ENCODE results near the gene EML1. TPM values are rescaled to one million over a fixed set of nuclear protein-coding genes. Genes with fewer than 3 reads are reported as not detected.

EML1 gene
- total RNA-seq, 1 experiment from 2014 or later = 7.2 TPM

- Histone ChIP-seq H3K9me3 (no peaks in the 10 kb centered on the region), H3K4me3 (ENCODE audit: low read depth, low read length) (no peak overlapping the region), H3K36me3 (ENCODE audit: control insufficient read depth, insufficient read depth, low read length) (no peaks in the 10 kb centered on the region), H3K4me1 (peaks cover 10% of the 10 kb centered on the region; the same call in 1 of the 2 replicates), H3K27me3 (replicated peaks; ENCODE audit: control insufficient read depth, insufficient read depth, low read length) (no peaks in the 10 kb centered on the region)
- ChIA-PET POLR2A (interaction anchor here (0.6 kb wide), 1 partner anchor 508 kb away, joined by 3 read pairs; no protein-coding TSS in a partner anchor), CTCF (interaction anchor here (1.1 kb wide), 1 partner anchor 180 kb away, joined by 3 read pairs; no protein-coding TSS in a partner anchor)
- no TSS peak for BruUV-seq (replicated peaks)
- intact Hi-C loops (cut with micrococcal nuclease; ENCODE audit: unreplicated experiment) = no loop called here
- no peak for TF ChIP-seq CTCF (IDR thresholded peaks at IDR 0.05; ENCODE audit: insufficient read depth in 1 of 2, low read depth in 1 of 2, low read length in 1 of 2, severe bottlenecking in 1 of 2, unreplicated experiment in 1 of 2)
- H3K4me1 Mint-ChIP-seq (ENCODE audit: low read depth, unreplicated experiment) = peaks cover 7% of the 10 kb centered on the region
- no peaks in the 10 kb centered on the region for H3K27me3 Mint-ChIP-seq (ENCODE audit: insufficient read depth, unreplicated experiment)
- H3K36me3 Mint-ChIP-seq (ENCODE audit: insufficient read depth, unreplicated experiment) = no peaks in the 10 kb centered on the region
- DNase-seq = peak in 1 of 2 experiments; percentile 23
- peak overlapping the region; percentile 50 for H3K27ac Mint-ChIP-seq (ENCODE audit: unreplicated experiment)
- H3K4me3 Mint-ChIP-seq (ENCODE audit: unreplicated experiment) = no peak overlapping the region
- H3K9me3 Mint-ChIP-seq (ENCODE audit: unreplicated experiment) = no peaks in the 10 kb centered on the region
Measured at GRCh38 chr14:99910337-99911309, 117.4 kb downstream of the EML1 start.

- Mint-ChIP-seq H3K27me3 (ENCODE audit: insufficient read depth, unreplicated experiment) (no peaks in the 10 kb centered on the region), H3K4me3 (ENCODE audit: unreplicated experiment) (no peak overlapping the region), H3K27ac (ENCODE audit: unreplicated experiment) (no peak overlapping the region), H3K4me1 (ENCODE audit: low read depth, unreplicated experiment) (peaks cover 1% of the 10 kb centered on the region), H3K36me3 (ENCODE audit: insufficient read depth, unreplicated experiment) (no peaks in the 10 kb centered on the region), H3K9me3 (ENCODE audit: unreplicated experiment) (no peaks in the 10 kb centered on the region)
- H3K27me3 ChIP-seq (replicated peaks; ENCODE audit: control insufficient read depth, insufficient read depth, low read length) = no peaks in the 10 kb centered on the region
- no peak for TF ChIP-seq CTCF (IDR thresholded peaks at IDR 0.05; ENCODE audit: insufficient read depth in 1 of 2, low read depth in 1 of 2, low read length in 1 of 2, severe bottlenecking in 1 of 2, unreplicated experiment in 1 of 2)
- intact Hi-C loops (cut with micrococcal nuclease; ENCODE audit: unreplicated experiment) = no loop called here
- no TSS peak for BruUV-seq (replicated peaks)
- DNase-seq = no peak
- no peaks in the 10 kb centered on the region for H3K36me3 ChIP-seq (ENCODE audit: control insufficient read depth, insufficient read depth, low read length)
- H3K4me3 ChIP-seq (ENCODE audit: low read depth, low read length) = no peak overlapping the region
- 0 out of 2 replicates have a peak, but pooled peaks cover 6% of the 10 kb centered on the region for H3K4me1 ChIP-seq
- POLR2A ChIA-PET = no interaction called here
- CTCF ChIA-PET = interaction anchor here (1.3 kb wide), 1 partner anchor 16 kb away, joined by 4 read pairs; no protein-coding TSS in a partner anchor
- no peaks in the 10 kb centered on the region for H3K9me3 ChIP-seq
Measured at GRCh38 chr14:99915305-99916090, 122.3 kb downstream of the EML1 start.

- CTCF ChIA-PET = interaction anchor here (1.3 kb wide), 1 partner anchor 17 kb away, joined by 4 read pairs; no protein-coding TSS in a partner anchor
- DNase-seq = no peak
Measured at GRCh38 chr14:99916091-99916383, 122.8 kb downstream of the EML1 start.

More at GRCh38 chr14:99916091-99916383, 122.8 kb downstream of the EML1 start:
- Mint-ChIP-seq H3K4me1 (ENCODE audit: low read depth, unreplicated experiment) (no peaks in the 10 kb centered on the region), H3K27ac (ENCODE audit: unreplicated experiment) (no peak overlapping the region), H3K36me3 (ENCODE audit: insufficient read depth, unreplicated experiment) (no peaks in the 10 kb centered on the region), H3K4me3 (ENCODE audit: unreplicated experiment) (no peak overlapping the region), H3K27me3 (ENCODE audit: insufficient read depth, unreplicated experiment) (no peaks in the 10 kb centered on the region), H3K9me3 (ENCODE audit: unreplicated experiment) (no peaks in the 10 kb centered on the region)
- no TSS peak for BruUV-seq (replicated peaks)
- POLR2A ChIA-PET = no interaction called here
- Histone ChIP-seq H3K4me3 (ENCODE audit: low read depth, low read length) (no peak overlapping the region), H3K27me3 (replicated peaks; ENCODE audit: control insufficient read depth, insufficient read depth, low read length) (no peaks in the 10 kb centered on the region), H3K9me3 (no peaks in the 10 kb centered on the region), H3K36me3 (ENCODE audit: control insufficient read depth, insufficient read depth, low read length) (no peaks in the 10 kb centered on the region), H3K4me1 (0 out of 2 replicates have a peak, but pooled peaks cover under 1% of the 10 kb centered on the region)
- intact Hi-C loops (cut with micrococcal nuclease; ENCODE audit: unreplicated experiment) = no loop called here
- no peak for TF ChIP-seq CTCF (IDR thresholded peaks at IDR 0.05; ENCODE audit: insufficient read depth in 1 of 2, low read depth in 1 of 2, low read length in 1 of 2, severe bottlenecking in 1 of 2, unreplicated experiment in 1 of 2)
